ENCODE results near the gene DDX23.

Gene DDX23

DNA sequence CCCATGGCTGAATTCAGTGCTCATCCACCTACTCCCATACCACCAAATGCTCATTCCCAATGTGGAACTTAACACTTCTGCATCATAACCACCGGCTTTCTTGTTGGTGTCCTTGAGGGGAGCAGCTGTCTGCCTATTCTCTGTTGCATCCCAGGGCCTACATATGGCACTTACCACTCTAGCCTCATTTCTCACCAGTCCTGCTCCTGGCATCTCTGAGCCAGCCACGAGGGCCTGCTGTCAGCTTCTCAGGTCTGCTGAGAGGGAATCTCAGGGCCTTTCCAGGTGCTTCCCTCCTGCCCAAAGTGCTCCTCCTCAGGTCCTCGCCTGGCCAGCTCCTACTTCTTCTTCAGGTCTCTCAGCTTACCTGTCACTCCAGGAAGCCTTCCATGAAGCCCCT, 37.7 kb upstream of the DDX23 start:
- no peak for DNase-seq (ENCODE audit: low read depth, low spot score)
- no peak overlapping the region for H3K4me3 ChIP-seq (ENCODE audit: low read depth, low read length)
- ChIA-PET CTCF (interaction anchor here (1.0 to 16.2 kb wide), 22 partner anchors 9 to 151 kb away, joined by 3 to 852 read pairs (median 13); partner anchors contain the start of genes DDN, DDX23, RND1 and WNT1), POLR2A (no interaction called here)
- TF ChIP-seq, protein P1, sequence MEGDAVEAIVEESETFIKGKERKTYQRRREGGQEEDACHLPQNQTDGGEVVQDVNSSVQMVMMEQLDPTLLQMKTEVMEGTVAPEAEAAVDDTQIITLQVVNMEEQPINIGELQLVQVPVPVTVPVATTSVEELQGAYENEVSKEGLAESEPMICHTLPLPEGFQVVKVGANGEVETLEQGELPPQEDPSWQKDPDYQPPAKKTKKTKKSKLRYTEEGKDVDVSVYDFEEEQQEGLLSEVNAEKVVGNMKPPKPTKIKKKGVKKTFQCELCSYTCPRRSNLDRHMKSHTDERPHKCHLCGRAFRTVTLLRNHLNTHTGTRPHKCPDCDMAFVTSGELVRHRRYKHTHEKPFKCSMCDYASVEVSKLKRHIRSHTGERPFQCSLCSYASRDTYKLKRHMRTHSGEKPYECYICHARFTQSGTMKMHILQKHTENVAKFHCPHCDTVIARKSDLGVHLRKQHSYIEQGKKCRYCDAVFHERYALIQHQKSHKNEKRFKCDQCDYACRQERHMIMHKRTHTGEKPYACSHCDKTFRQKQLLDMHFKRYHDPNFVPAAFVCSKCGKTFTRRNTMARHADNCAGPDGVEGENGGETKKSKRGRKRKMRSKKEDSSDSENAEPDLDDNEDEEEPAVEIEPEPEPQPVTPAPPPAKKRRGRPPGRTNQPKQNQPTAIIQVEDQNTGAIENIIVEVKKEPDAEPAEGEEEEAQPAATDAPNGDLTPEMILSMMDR (IDR thresholded peaks at IDR 0.05; ENCODE audit: insufficient read depth, low read length, missing control alignments), result no peak

- CTCF ChIA-PET, result interaction anchor here (1.1 to 16.2 kb wide), 7 partner anchors 7 to 113 kb away, joined by 4 to 852 read pairs (median 7); partner anchors contain the start of genes DDX23, FKBP11 and RND1
- TF ChIP-seq, protein P1 (IDR thresholded peaks at IDR 0.05; ENCODE audit: insufficient read depth, low read length, missing control alignments), result no peak
- POLR2A ChIA-PET, result no interaction called here
- H3K4me3 ChIP-seq (ENCODE audit: low read depth, low read length), result no peak overlapping the region
- no peak for DNase-seq (ENCODE audit: low read depth, low spot score)
Measured at GRCh38 chr12:48883305-48884161, 31.6 kb upstream of the DDX23 start.

DNA sequence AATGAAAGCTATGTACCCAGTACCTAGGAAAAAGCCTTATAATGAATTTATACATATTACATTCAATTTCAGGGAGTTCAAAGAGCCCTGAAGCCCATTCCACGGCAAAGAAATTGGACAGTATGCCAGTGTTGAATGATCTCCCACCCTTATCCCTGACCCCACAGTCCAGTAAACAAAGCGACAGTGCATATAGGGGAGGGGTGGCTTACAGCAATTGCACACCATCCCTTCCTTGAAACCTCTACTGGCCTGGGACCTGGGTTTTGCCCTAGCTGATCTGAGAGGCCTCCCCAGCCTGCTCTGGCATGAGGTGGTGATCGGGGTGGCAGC, 31.0 kb upstream of the DDX23 start:
- no peak for DNase-seq (ENCODE audit: low read depth, low spot score)
- TF ChIP-seq, protein P1 (IDR thresholded peaks at IDR 0.05; ENCODE audit: insufficient read depth, low read length, missing control alignments), result no peak
- ChIA-PET CTCF (interaction anchor here (1.1 to 16.2 kb wide), 8 partner anchors 8 to 114 kb away, joined by 3 to 852 read pairs (median 6); partner anchors contain the start of genes DDX23, FKBP11 and RND1), POLR2A (no interaction called here)
- no peak overlapping the region for H3K4me3 ChIP-seq (ENCODE audit: low read depth, low read length)

DNA sequence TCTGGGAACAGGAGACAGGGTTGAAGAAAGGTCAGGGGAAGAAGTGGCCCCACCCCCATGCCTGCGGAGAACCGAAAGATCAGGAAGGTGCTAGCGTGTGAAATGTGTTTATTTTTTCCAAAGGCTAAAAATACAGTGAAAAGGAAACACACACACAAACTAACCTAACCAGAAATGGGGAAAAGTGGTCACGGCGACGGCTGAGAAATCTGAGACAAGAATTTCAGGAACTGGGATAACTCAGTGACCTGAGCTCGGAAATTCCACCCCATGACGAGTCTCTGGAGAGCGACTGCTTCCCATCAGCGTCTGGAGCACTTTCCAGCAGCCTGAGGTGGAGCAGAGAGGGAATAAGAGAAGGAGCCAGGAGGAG, 30.3 kb upstream of the DDX23 start:
- ChIA-PET CTCF (interaction anchor here (1.3 to 16.2 kb wide), 5 partner anchors 8 to 115 kb away, joined by 3 to 852 read pairs (median 8); partner anchors contain the start of genes DDX23 and RND1), POLR2A (no interaction called here)
- peak overlapping the region; percentile 12 for H3K4me3 ChIP-seq (ENCODE audit: low read depth, low read length)
- DNase-seq (ENCODE audit: low read depth, low spot score), result no peak
- TF ChIP-seq, protein P1 (IDR thresholded peaks at IDR 0.05; ENCODE audit: insufficient read depth, low read length, missing control alignments), result no peak

GRCh38 chr12:48881686-48882314, 29.8 kb upstream of the DDX23 start:
- TF ChIP-seq, protein P1 (IDR thresholded peaks at IDR 0.05; ENCODE audit: insufficient read depth, low read length, missing control alignments), result no peak
- no peak for DNase-seq (ENCODE audit: low read depth, low spot score)
- CTCF ChIA-PET, result interaction anchor here (1.2 to 16.2 kb wide), 5 partner anchors 9 to 115 kb away, joined by 3 to 852 read pairs (median 3); partner anchors contain the start of genes DDX23 and RND1
- POLR2A ChIA-PET, result no interaction called here
- peak overlapping the region; percentile 12 for H3K4me3 ChIP-seq (ENCODE audit: low read depth, low read length)

- POLR2A ChIA-PET, result no interaction called here
- no peak for DNase-seq (ENCODE audit: low read depth, low spot score)
- no peak overlapping the region for H3K4me3 ChIP-seq (ENCODE audit: low read depth, low read length)
- TF ChIP-seq, protein P1 (IDR thresholded peaks at IDR 0.05; ENCODE audit: insufficient read depth, low read length, missing control alignments), result no peak
- CTCF ChIA-PET, result interaction anchor here (1.0 to 16.2 kb wide), 4 partner anchors 10 to 24 kb away, joined by 3 to 852 read pairs (median 43); partner anchors contain the start of genes DDX23 and RND1
Measured at GRCh38 chr12:48880647-48881046, 28.7 kb upstream of the DDX23 start.
